Embryonic facial prominence (tissue), 1 donor: ENCODE measurements around the gene UCKL1.
"Not testable (repeated sequence)": the region's sequence is repeated elsewhere in the genome, so short reads cannot be mapped to it uniquely, and the experiment has no call there.

ENCODE experiments used
- DNase-seq: peaks from one replicate; pipeline ENCODE4 v3.0.0-alpha.2; 2016; ENCODE audit errors: extremely low spot score

Gene UCKL1

GRCh38 chr20:63919130-63919529, 37.1 kb downstream of the UCKL1 start:
- DNase-seq = no peak

GRCh38 chr20:63917811-63918210, 38.4 kb downstream of the UCKL1 start:
- no peak for DNase-seq

- not testable (repeated sequence) for DNase-seq
Measured at GRCh38 chr20:63916371-63916939, 39.8 kb downstream of the UCKL1 start.

- DNase-seq = no peak
Measured at GRCh38 chr20:63915471-63915870, 40.7 kb downstream of the UCKL1 start.

- no peak for DNase-seq
Measured at GRCh38 chr20:63913768-63914167, 42.4 kb downstream of the UCKL1 start.

GRCh38 chr20:63911176-63911575, 45.0 kb downstream of the UCKL1 start:
- no peak for DNase-seq

GRCh38 chr20:63908008-63908682, 48.1 kb downstream of the UCKL1 start:
- DNase-seq = no peak

GRCh38 chr20:63903796-63904561, 52.2 kb downstream of the UCKL1 start:
- no peak for DNase-seq

GRCh38 chr20:63900413-63900812, 55.8 kb downstream of the UCKL1 start:
- no peak for DNase-seq

- no peak for DNase-seq
Measured at GRCh38 chr20:63898882-63899558, 57.2 kb downstream of the UCKL1 start.

- no peak for DNase-seq
Measured at GRCh38 chr20:63897978-63898561, 58.1 kb downstream of the UCKL1 start.

- DNase-seq = no peak
Measured at GRCh38 chr20:63896264-63897105, 59.7 kb downstream of the UCKL1 start.

- DNase-seq = peak; percentile 14
Measured at GRCh38 chr20:63895952-63896263, 60.3 kb downstream of the UCKL1 start.

GRCh38 chr20:63895202-63895951, 60.8 kb downstream of the UCKL1 start:
- no peak for DNase-seq

GRCh38 chr20:63894358-63895201, 61.6 kb downstream of the UCKL1 start, which contains the start of gene DNAJC5:
TSS of gene DNAJC5 (plus strand) at chr20:63895126. CDS start at chr20:63928346, 33,220 bp downstream.
- peak; percentile 76 for DNase-seq

GRCh38 chr20:63893999-63894357, 62.2 kb downstream of the UCKL1 start:
- DNase-seq = no peak

GRCh38 chr20:63892402-63892801, 63.8 kb downstream of the UCKL1 start:
- no peak for DNase-seq

GRCh38 chr20:63891061-63892002, 64.9 kb downstream of the UCKL1 start:
- DNase-seq = no peak
